Stimulated activated CD8-positive, alpha-beta memory T cell treated with anti-CD3 and anti-CD28 coated beads, Interleukin-12 subunit alpha, Interleukin-12 subunit beta, amount 100 ng/mL, for 1 hour (primary cell): Measurements from ENCODE around the gene RSPO4.
"Not testable (repeated sequence)": the region's sequence is repeated elsewhere in the genome, so short reads cannot be mapped to it uniquely, and the experiment has no call there.

Experiments used
- DNase-seq: peaks from one replicate; pipeline ENCODE4 v3.0.0-alpha.2; 2020; ENCODE audit warnings: low read depth

RSPO4 gene

DNA sequence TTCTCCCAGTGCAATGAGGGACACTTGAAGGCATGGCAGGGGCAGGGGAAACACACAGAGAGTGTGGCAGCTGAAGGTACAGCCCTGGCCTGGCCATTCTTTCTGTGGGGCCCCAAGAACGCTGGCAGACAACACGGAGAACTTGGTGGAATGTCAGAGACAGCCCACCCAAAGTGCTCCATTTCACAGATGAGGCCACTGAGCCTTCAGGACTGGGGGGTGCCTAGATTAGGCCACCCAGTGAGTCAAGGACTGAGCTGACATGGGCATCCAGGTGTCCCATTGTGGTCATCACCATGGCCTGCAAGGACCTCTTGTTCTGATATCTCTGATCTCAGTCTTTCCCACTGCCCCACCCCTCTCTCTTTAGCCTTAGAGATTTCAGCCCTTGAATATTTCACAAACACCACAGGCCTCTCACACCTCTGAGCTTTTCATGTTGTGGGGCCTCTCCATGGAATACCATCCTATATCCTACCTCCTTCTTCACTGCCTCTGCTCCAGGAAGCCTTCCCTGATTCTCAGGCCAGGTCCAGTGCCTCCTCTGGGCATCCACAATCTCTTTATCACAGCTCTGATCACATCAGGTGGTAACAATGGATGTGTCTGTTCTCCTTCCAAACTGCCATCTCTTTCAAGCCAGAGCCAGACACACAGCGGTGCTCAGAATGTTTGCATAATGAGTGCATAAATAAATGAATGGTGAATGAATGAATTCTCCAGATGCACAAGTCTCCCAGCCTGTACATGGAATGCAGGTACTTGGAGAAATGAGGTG lies 2.0 kb upstream of the RSPO4 start:
- no peak for DNase-seq

DNA sequence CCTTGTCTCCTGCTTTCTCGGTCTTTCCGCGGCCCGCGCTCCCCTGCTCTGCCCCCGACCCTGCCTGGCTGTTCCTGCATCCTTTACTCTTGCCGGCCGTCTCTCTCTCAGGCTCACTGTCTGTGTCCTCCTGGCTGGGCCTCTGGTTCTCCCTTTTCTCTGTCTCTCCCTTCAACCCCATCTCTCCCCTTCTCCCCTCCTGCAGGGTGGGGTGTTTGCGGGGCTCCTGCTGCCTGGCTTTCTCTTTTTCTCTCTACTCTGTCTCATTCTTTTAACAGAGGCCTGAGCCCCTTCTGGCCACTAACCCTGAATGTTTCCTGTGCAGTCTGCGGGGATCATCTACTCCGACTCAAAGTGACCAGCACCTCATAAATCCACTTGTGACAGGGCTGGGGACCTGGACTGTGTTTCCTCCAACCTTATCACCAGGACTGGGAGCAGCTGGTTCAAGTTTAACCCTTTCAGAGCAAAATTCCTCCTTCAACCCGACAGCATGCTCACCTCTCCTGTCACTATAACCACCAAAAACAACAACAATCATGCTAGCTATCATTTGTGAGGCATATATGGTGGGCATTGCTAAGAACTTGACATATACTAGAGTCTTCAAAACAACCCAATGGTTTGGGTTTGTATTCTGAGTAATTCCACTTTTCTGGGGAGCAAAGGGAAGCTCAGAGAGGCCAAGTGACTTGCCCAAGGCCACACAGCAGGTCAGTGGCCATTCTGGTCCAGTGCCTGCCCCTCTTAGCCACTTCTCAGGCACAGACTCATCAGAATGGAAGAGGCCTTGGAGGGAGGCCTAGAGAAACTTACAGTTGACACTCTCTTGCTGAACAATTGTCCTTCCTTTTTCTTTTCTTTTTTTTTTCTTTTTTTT lies 811 bp upstream of the RSPO4 start:
- no peak for DNase-seq

DNA sequence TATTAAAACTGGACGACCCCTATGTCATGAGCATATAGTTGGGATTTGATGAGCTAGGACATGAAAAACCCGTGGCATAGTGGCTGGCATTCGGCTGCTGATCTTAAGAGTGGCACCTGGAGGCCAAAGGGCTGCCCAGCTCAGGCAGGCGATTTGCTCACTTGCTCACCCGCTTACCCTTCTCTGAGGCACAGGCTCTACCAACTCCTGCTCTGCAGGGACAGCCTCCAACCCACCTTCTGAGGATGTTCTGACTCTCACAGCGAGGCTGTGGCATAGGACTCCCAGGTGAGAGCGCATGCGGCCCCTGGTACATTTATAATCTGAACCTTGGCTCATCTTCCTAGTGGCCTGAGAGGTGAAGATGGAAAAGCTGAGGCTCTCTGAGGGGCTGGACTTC lies 995 bp downstream of the RSPO4 start:
- DNase-seq, result no peak

DNA sequence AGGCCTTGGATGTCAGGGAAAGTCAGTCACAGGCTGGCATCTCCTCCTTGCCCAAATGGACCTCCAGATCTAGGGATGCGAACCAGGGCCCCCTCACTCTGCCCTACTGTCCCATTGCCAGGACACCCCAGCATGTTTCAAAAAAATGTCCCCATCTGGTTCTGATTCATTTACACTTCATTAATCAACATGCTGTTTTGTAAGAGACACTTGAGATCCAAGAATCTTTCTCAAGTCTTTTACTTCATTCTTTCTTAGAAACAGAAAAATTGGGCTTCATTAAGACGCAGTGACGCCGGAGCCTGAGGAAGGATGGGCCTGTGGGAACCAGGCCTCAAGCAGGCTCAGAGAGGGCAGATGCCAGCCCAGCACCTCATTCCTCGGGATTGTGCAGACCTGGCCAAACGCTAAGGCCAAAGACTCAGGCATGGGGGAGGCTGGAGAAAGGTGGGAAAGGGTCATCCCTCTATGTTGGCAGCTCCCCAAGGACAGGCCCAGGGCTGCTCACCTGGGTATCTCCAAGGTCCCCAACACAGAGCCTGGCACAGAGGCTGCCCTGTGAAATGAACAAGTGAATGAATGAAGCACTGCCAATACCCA lies 3.8 kb downstream of the RSPO4 start:
- DNase-seq, result no peak

DNA sequence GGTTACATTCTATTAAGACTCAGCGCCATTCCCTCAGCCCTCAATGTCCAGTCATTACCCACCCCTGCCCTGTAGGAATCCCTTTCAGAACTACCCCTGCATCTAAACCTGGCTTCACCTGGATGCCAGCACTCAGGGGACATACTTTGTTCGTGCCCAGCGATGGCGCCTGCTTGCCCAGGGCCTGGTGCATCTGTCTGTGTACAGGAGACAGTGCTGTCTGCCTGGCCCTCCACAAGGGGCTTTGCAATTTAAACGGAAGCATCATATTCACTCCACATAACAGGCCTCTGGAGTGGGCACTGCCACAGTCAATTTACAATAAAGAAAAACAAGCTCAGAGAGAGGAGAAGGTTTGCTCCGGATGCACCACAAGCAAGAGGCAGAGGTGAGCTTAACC lies 4.6 kb downstream of the RSPO4 start:
- no peak for DNase-seq

DNA sequence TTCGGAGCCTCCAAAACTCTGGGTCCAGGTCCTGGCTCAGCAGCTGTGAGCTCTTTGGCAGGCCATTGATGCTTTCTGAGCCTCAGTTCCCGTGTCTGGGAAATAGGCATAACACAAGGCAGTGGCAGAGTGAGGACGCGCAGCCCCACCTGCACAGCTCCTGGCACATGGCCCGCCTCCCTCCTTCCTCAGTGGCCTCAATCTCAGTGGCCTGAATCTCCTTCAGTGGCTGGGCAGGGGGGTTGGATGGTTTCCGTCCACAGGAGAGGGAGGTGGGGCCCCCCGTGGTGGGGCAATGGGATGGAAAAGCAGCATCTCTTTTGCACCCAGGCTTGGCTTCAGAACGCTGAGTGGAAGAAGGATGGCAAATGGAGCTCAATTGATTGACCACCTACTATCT lies 5.1 kb downstream of the RSPO4 start:
- no peak for DNase-seq

DNA sequence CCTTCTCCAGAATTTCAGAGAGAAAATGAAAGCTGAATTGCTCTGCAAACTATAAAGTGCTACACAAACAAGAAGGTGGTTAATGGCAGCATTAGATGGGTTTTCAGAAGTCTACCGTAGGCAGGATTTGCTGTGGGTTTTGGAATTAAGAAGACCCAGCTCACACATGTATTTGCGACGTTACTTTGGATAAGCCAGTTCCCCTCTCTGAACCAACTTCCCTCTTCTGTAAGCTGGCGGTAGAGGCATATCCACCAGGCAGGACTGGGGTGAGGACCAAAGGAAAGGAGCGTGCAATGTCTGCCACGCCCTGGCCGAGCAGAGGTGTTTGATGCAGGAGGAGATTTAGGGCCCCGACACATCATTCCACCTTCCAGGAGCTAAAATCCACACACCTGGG lies 6.9 kb downstream of the RSPO4 start:
- DNase-seq, result no peak

DNA sequence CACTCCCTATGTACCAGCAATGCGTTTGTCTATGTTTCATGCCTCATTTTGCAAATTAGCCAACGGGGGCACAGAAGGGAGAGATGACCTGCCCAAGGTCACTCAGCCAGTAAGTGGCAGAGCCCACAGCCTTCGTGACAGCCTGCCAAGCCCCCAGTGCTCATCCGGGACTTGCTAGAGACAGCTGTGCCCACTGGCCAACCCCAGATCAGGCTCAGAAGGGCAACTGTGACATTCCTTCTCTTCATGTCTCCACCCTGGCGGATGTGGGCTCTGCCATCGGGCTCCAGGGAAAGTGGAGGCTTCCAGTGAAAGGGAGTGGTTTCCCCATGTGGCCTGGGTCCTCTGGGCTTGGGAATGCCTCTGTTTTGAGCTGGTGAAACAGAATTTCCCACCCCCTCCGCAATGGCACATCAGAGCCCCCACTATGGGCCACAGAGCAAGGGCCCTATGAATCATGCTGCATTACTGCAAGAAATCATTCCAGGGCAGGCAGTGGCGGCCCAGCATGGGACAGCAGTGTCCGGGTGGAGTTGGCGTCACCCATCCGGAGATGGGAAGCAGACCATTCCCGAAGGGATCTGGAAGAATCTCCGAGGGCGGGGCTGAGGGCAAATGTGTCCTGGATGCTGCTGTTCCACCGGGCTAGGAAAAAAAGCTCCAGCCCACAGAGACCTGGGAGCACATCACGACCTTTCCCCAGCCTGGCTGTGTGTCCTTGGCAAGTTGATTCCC lies 9.1 kb downstream of the RSPO4 start:
- DNase-seq, result no peak

DNA sequence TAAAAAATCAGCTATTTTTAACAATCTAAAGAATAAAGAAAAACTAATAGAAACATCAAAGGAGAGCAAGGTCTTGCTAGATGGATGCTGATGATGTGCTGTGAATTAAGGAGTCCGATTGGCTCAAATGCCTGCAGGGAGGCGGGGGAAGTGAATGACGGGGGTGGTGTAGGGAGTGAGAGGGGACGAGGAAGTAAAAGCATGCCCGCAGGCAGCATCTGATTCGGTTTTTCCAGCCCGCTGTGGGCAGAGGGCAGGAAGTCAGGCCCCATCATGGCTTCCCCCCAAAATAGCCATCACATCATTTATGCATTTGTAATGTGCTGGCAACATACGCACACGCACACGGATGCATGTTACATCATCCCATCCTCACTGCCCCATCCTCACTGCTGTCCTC lies 10.3 kb downstream of the RSPO4 start:
- DNase-seq, result no peak

DNA sequence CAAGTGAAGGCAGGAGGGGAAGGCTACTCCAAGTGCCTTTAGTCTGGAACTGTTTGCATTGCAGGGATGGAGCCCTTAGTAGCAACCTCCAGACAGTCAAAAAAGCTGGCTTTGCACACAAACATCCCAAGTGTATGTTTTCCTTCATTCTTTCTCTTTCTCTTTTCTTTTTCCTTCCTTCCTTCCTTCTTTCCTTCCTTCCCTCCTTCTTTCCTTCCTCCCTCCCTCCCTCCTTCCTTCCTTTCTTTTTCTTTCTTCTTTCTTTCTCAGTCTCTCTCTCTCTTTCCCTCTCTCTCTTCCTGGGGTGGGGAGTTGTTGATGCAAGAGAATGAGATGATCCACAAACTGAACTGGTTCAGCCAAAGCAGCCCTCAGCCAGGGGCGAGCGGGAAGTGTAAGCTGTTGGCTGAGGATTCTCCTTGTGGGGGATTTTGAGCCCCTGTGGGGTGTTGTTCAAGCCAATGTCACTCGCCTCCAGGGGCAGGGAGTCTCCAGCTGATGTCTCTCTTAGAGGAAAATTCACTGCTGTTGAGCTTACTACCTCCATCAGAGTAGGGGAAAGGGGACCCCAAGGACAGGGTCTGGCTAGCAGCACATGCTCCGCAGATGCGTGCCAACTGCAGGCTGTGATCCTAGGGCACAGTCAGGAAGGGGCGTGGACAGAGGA lies 11.7 kb downstream of the RSPO4 start:
- no peak for DNase-seq

DNA sequence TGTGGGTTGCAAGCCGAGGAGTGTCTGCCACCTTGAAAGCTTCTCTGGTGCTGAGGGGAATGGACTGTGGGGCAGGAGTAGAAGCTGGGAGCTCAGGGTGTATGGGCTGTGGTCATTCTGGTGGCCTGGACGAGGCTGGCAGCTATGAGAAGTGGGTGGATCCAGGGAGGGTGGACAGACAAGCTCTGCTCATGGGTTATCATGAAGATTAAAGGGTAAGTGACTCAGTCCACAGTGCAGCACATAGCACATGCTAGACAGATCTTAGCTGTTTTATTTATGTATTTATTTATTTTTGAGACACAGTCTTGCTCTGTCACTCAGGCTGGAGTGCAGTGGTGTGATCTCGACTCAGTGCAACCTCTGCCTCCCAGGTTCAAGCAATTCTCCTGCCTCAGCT lies 13.8 kb downstream of the RSPO4 start:
- DNase-seq, result no peak

DNA sequence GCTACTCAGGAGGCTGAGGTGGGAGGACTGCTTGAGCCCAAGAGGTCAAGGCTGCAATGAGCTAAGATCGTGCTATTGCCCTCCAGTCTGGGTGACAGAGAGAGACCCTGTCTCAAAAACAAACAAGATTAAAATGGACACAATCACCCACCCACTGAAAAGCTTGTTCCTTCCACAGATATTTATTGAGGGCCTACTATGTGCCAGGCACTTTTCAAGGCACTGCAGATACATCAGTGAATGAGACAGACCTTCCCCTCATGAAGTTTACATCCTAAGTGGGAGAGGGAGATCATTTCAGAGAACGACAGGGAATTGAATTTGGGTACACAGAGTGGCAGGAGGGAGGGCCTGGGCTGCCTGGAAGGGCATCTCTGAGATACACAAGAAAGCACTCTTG lies 14.4 kb downstream of the RSPO4 start:
- no peak for DNase-seq

DNA sequence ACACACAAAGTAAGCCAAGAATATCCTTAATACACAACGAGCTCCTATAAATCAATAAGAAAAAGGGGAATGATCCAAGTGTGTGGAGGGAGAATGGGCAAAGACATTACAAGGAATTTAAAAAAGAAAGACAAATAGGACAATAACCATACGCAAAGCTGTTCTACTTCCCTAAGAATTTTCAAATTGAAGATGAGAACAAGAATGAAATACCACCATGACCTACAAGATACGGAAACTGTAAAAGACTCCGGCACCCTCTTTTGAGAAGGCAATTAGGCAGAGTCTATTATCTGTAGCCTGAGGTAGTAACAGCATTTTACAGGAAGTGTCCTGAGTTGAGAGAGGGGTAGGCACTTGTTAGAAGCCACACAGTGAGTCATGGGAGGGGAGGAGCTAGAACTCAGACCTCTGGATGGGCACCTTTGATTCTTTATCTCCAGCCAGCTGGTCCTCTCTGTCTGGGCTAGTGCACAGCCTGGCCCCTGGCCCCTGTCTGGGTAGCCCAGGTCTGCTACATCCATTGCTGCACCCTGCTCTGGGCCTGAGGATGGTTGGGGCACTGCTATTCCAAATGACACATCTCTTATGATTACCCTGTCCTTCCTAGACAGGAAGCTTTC lies 15.3 kb downstream of the RSPO4 start:
- DNase-seq, result no peak

DNA sequence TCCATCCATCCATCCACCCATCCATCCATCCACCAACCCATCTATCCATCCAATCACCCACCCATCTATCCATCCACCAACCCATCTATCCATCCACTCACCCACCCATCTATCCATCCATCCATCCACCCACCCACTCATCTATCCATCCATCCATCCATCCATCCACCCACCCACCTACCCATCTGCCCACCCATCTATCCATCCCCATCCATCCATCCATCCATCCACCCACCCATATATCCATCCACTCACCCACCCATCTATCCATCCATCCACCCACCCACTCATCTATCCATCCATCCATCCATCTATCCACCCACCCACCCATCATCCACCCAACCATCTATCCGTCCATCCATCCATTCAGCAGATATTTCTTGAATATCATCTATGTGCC lies 17.1 kb downstream of the RSPO4 start:
- not testable (repeated sequence) for DNase-seq

DNA sequence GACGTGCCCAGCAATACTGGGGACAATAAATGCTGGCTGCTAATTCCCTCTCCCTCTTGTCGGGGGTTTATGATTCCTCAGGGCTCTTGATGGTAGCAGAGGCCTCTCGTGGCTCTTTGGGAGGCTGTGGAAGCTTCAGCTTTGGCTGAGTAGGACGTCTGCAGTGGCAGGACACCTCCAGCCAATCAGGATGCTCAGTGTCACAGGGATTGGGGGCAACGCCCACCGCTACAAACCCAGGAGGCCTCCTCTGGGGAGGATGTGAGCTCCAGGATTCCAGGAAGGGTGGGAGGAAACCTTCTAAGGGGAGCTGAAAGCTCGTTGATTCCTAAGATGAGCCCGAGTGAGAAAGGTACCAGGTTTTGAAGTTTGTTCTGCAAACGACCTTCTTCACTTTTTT lies 19.4 kb downstream of the RSPO4 start:
- no peak for DNase-seq

DNA sequence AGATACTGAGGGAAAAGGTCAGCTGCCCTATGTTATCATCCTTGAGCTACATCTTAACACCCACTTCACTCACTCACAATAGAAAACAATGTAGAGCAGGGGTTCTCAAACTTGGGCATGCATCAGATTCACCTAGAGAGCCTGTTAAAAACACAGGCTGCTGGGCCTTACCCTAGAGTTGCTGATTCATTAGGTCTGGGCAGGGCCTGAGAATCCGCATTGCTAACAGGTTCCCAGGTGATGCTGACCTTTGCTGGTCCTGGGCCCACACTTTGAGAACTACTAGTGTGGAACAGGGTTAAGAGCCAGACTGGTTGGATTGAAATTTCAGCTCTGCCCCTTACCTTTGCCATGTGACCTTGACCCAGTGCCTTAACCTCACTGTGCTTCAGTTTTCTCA lies 25.1 kb downstream of the RSPO4 start:
- DNase-seq, result no peak

DNA sequence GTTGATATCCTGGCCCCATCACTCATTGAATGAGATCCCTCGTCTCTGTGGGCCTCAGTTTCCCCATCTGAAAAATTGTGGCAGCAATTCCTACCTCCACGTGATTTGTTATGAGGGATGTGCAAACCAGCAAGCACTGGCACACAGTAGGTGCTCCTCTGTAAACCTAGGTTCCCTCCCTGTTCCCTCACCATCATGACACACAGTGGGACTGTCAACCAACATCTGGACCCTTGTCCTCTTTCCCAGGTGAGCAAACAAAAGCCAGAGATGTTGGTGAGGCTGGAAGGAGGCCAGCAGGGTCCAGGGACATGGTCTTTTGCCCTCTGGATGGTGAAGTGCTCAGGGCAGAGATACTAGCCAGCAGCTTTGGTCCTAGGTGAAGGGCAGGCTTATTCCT lies 26.1 kb downstream of the RSPO4 start:
- no peak for DNase-seq

DNA sequence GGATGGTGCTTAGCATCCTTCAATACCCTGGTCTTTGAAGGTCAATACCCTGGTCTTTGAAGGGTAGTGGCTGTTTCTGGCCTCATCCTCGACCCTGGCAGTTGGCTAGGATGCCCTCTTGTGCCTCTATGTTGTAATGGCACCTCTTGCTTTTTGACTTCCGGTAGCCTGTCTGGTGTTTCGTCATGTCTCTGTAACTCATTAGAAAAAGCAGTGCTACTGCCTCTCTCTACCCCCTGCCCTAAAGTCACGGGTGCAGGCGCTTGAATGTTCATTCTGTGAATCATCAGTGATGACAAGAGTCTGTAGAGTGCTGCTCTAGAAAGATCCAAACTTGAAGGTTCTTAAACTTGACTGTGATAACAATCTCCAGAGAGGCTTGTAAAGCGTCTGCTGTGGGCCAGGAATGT lies 28.3 kb downstream of the RSPO4 start:
- DNase-seq, result no peak

DNA sequence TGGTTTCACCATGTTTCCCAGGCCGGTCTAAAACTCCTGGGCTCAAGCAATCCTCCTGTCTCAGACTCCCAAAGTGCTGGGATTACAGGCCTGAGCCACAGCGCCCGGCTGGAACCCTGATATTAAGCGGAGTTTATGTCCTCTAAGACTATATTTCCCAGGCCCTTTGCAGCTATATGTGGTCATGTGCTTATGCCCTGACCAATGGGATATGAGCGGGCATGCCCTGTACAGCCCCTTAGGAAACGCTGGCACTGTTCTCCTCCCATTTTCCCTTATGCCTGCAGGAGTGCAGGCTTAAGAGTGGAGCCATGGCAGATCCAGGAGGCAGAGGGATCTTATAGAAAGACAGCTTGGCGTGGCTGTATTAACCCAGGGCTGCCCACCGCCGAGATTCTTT lies 29.9 kb downstream of the RSPO4 start:
- DNase-seq, result no peak

DNA sequence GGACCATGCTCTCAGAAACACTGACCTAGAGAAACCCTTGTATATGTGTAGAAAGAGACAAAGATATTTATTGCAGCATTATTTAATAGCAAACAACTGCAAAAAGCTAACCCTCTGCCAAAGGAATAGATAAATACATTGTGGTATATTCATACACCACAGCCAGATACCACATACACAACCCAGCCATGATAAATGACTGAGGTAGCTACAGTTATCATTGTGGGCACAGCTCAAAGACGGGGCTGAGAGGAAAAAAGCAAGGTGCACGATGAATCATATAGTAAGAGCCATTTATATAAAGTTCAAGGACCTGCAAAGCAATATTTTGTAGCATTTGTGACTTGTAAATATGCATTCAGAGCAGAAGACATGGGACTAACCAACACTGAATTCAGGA lies 30.8 kb downstream of the RSPO4 start:
- DNase-seq, result no peak

DNA sequence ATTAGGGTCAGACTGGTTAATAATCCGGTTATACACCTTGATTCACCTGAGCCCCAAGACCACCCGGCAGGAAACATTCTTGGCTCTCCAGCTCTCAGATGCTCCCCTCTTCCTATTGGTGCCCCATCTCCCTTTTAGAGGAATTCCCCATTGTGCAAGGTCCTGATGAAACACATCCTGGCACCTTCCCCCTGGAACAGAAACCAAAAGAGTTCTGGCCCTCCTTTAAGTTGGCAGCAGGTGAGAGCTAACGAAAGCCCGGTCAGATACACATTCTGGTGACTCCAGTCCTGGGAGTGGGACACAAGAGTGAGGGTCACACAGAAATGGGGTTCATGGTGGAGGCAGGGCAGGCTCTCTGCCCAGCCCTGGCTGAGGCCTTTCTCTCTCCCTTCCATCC lies 32.2 kb downstream of the RSPO4 start:
- no peak for DNase-seq
